ENCODE results near the gene ASB13.
"Not testable (repeated sequence)": the region's sequence is repeated elsewhere in the genome, so short reads cannot be mapped to it uniquely, and the experiment has no call there.

Gene ASB13

GRCh38 chr10:5595994-5596471 lies 70.4 kb downstream of the ASB13 start:
- TF ChIP-seq, protein P1, sequence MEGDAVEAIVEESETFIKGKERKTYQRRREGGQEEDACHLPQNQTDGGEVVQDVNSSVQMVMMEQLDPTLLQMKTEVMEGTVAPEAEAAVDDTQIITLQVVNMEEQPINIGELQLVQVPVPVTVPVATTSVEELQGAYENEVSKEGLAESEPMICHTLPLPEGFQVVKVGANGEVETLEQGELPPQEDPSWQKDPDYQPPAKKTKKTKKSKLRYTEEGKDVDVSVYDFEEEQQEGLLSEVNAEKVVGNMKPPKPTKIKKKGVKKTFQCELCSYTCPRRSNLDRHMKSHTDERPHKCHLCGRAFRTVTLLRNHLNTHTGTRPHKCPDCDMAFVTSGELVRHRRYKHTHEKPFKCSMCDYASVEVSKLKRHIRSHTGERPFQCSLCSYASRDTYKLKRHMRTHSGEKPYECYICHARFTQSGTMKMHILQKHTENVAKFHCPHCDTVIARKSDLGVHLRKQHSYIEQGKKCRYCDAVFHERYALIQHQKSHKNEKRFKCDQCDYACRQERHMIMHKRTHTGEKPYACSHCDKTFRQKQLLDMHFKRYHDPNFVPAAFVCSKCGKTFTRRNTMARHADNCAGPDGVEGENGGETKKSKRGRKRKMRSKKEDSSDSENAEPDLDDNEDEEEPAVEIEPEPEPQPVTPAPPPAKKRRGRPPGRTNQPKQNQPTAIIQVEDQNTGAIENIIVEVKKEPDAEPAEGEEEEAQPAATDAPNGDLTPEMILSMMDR (conservative IDR thresholded peaks at IDR 0.05): no peak
- H3K27ac ChIP-seq: no peak overlapping the region

DNA sequence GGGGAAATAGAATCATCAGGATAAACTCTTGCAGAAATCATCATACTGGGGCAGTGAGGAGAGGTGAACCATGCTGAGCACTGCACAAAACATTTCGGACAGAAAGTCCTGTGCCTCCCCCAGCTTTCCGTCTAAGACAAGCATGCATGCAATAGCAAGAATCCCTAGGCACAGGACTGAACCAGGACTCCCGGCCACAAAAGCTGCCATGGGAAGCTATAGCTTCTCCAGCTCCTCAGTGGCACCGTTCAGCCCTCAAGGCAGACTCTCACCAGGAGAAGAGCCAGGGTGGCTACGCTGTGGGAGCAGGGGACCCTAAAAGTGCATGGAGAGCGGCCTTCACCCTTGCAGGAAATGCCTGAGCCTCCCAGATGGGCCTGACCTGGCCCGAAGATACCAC lies 70.8 kb downstream of the ASB13 start:
- TF ChIP-seq, protein P1 (conservative IDR thresholded peaks at IDR 0.05): no peak
- H3K27ac ChIP-seq: no peak overlapping the region

GRCh38 chr10:5595095-5595494 lies 71.3 kb downstream of the ASB13 start:
- no peak overlapping the region for H3K27ac ChIP-seq
- TF ChIP-seq, protein P1 (conservative IDR thresholded peaks at IDR 0.05): no peak

DNA sequence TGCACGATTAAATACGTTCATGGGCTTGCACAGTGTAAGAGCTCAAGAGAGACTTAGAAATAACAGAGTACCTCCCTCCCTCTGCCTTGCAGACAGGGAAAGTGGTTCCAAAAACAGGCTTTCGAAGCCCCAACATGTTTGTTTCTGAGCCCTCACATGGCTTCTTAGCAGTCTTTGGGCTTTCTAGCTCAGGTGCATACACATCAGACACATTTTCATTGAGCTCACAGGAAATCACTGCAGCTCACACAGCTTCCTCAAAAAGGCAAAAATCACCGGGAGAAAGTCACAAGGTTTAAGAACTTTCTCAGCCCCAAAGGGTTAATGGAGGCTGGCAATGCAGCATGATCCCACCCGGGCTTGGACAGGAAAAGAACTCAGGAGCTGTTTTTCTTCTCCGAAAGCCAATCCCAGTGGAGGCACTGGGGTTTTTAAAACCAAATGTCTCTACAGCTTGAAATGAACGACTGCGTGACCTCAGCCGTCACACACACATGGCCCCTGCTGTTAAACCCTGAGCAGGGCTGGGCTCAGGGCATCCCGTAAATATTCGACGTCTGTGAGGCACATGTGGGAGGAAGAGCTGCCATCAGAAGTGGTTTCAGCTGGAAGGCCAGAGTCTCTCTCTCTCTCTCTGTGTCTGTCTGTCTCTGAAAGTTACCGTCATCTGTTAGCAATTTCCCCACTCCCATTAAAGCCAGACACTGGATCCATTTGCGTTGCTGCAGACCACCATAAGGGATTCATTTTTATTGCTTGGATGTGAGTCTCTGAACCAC lies 71.9 kb downstream of the ASB13 start:
- TF ChIP-seq, protein P1 (conservative IDR thresholded peaks at IDR 0.05): no peak

DNA sequence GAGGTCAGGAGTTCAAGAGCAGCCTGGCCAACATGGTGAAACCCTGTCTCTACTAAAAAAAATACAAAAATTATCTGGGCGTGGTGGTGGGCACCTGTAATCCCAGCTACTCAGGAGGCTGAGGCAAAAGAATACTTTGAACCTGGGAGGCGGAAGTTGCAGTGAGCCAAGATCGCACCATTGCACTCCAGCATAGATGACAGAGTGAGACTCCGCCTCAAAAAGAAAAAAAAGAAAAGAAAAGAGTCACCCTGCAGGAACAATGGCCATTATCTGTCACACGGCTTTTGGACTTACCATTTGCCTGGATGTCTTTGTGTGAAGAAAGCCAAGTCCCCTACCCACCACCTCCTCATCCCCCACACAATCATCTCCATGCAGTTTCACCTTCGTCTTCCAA lies 73.0 kb downstream of the ASB13 start:
- not testable (repeated sequence) for H3K27ac ChIP-seq

More for the DNA sequence above, 71.9 kb downstream of the ASB13 start:
- H3K27ac ChIP-seq: no peak overlapping the region

- TF ChIP-seq, protein P1 (conservative IDR thresholded peaks at IDR 0.05): no peak
- no peak overlapping the region for H3K27ac ChIP-seq
These were observed 74.3 kb downstream of the ASB13 start for GRCh38 chr10:5592070-5592469.

GRCh38 chr10:5591336-5591824 lies 75.0 kb downstream of the ASB13 start:
- TF ChIP-seq, protein P1 (conservative IDR thresholded peaks at IDR 0.05): no peak
- no peak overlapping the region for H3K27ac ChIP-seq

GRCh38 chr10:5590816-5591215 lies 75.6 kb downstream of the ASB13 start:
- TF ChIP-seq, protein P1 (conservative IDR thresholded peaks at IDR 0.05): no peak
- no peak overlapping the region for H3K27ac ChIP-seq

All from VCaP (cell line).